ENCODE data around the gene UBXN10. TPM values are rescaled to one million over a fixed set of nuclear protein-coding genes. Genes with fewer than 3 reads are reported as not detected.

Gene UBXN10
- total and polyA plus RNA-seq, 2 of the 8 experiments (the other 6 are each of a cell fraction or from before 2014, with no cell fraction given) = 0.43 to 0.68 TPM

DNA sequence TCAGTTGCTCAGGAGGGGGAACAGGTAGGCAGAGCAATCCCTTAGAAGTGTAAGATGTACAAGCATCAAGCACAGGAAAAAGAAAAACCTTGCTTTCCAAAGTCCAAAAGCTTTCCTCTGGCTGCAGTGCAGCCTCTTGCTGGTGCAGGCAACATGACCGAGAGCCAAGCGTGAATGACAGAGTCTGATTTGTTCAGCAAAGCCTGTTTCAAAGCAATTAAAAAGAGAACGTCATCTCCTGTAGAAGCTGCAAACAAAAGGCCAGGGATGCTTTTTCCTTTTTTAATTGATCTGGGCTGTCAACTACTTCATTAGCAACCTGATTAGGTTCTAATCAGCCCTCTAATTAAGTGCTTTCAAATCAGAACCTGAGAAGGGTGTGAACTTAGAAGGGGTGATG lies 38.6 kb downstream of the UBXN10 start:
- POLR2A ChIA-PET (ENCODE audit: partially characterized antibody) = no interaction called here

More for the DNA sequence above, 38.6 kb downstream of the UBXN10 start:
- Histone ChIP-seq H2BK20ac (ENCODE audit: low read length) (no peak overlapping the region), H3K4me2 (ENCODE audit: insufficient read depth in 1 of 2, low read depth in 2 of 2, low read length in 2 of 2) (no peak overlapping the region), H2BK15ac (ENCODE audit: low read length) (no peak overlapping the region), H4K91ac (replicated peaks; ENCODE audit: insufficient read length, low read length) (no peak overlapping the region), H2BK120ac (replicated peaks; ENCODE audit: low read depth, low read length) (no peak overlapping the region), H3K9me3 (ENCODE audit: insufficient read depth in 2 of 2, low read depth in 1 of 2, low read length in 1 of 2) (no peaks in the 10 kb centered on the region), H4K8ac (ENCODE audit: extremely low read depth, insufficient read depth, low read length) (no peak overlapping the region), H2BK12ac (ENCODE audit: low read depth, low read length) (no peak overlapping the region), H2AFZ (ENCODE audit: low read length) (no peak overlapping the region), H3K79me2 (ENCODE audit: control insufficient read depth in 1 of 2, insufficient read depth in 2 of 2, low read length in 2 of 2) (no peaks in the 10 kb centered on the region), H3K56ac (replicated peaks; ENCODE audit: insufficient read length, low read depth, low read length) (no peak overlapping the region), H3K23me2 (ENCODE audit: low read depth, low read length) (no peaks in the 10 kb centered on the region; the same call in 1 of the 2 replicates), H3K4ac (replicated peaks; ENCODE audit: insufficient read length, low read depth, low read length) (no peak overlapping the region), H3K4me3 (ENCODE audit: extremely low read depth in 1 of 4, insufficient read depth in 2 of 4, low read depth in 3 of 4, low read length in 4 of 4) (no peak overlapping the region), H3K4me1 (replicated peaks in 1 of 4; ENCODE audit: control insufficient read depth in 3 of 4, insufficient read depth in 4 of 4, low read length in 3 of 4) (no peaks in the 10 kb centered on the region), H3K23ac (ENCODE audit: insufficient read length) (no peak overlapping the region), H3K14ac (ENCODE audit: insufficient read length) (no peak overlapping the region), H3K27ac (ENCODE audit: low read depth, low read length) (no peak overlapping the region), H3K18ac (ENCODE audit: extremely low read depth, low read length) (no peak overlapping the region), H2AK5ac (ENCODE audit: low read depth, low read length) (no peak overlapping the region), H4K20me1 (replicated peaks in 1 of 2; ENCODE audit: control insufficient read depth in 1 of 2, insufficient read depth in 2 of 2, low read length in 2 of 2) (no peaks in the 10 kb centered on the region), H3K79me1 (ENCODE audit: low read depth, low read length) (no peaks in the 10 kb centered on the region), H3K36me3 (ENCODE audit: control insufficient read depth in 2 of 4, insufficient read depth in 4 of 4, low read length in 3 of 4) (no peaks in the 10 kb centered on the region), H2BK5ac (ENCODE audit: low read depth, low read length) (no peak overlapping the region), H3K9ac (replicated peaks in 1 of 4; ENCODE audit: extremely low read depth in 1 of 4, low read depth in 3 of 4, low read length in 3 of 4) (no peak overlapping the region), H4K5ac (ENCODE audit: insufficient read length, low read depth, low read length) (no peak overlapping the region), H3K27me3 (replicated peaks in 1 of 4; ENCODE audit: control insufficient read depth in 3 of 4, extremely low read depth in 1 of 4, insufficient read depth in 3 of 4, low read length in 3 of 4) (peaks cover 0 to 7% (median 5%) of the 10 kb centered on the region in 4 experiments; a peak in 3 of 7 replicates)
- TF ChIP-seq, protein P1, sequence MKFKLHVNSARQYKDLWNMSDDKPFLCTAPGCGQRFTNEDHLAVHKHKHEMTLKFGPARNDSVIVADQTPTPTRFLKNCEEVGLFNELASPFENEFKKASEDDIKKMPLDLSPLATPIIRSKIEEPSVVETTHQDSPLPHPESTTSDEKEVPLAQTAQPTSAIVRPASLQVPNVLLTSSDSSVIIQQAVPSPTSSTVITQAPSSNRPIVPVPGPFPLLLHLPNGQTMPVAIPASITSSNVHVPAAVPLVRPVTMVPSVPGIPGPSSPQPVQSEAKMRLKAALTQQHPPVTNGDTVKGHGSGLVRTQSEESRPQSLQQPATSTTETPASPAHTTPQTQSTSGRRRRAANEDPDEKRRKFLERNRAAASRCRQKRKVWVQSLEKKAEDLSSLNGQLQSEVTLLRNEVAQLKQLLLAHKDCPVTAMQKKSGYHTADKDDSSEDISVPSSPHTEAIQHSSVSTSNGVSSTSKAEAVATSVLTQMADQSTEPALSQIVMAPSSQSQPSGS (IDR thresholded peaks at IDR 0.05; ENCODE audit: low read length) = no peak
- no peak for TF ChIP-seq EGR1 (IDR thresholded peaks at IDR 0.05; ENCODE audit: borderline replicate concordance, low read depth, low read length)
- no peak for TF ChIP-seq HDAC2 (IDR thresholded peaks at IDR 0.05; ENCODE audit: borderline replicate concordance in 1 of 2, low read depth in 2 of 2, low read length in 2 of 2)
- TF ChIP-seq EZH2 (IDR thresholded peaks at IDR 0.05; ENCODE audit: low read depth, low read length, severe bottlenecking) = no peak
- no peak for TF ChIP-seq SUZ12 (IDR thresholded peaks at IDR 0.05; ENCODE audit: low read length)
- no peak for TF ChIP-seq CBX8 (IDR thresholded peaks at IDR 0.05; ENCODE audit: borderline replicate concordance, low read depth, low read length)
- TF ChIP-seq SP4 (IDR thresholded peaks at IDR 0.05; ENCODE audit: low read length) = no peak
- no peak for TF ChIP-seq RFX5 (IDR thresholded peaks at IDR 0.05; ENCODE audit: borderline replicate concordance, low read depth, low read length)
- no peak for TF ChIP-seq ZNF274 (IDR thresholded peaks at IDR 0.05; ENCODE audit: borderline replicate concordance, extremely low read depth, low read length)
- TF ChIP-seq PHF8 (conservative IDR thresholded peaks at IDR 0.05; ENCODE audit: low read depth, low read length) = no peak
- CTCF ChIA-PET (ENCODE audit: partially characterized antibody) = interaction anchor here (0.6 to 1.3 kb wide), 5 partner anchors 10 to 120 kb away, joined by 3 read pairs; no protein-coding TSS in a partner anchor
- WGBS, 2 experiments (ENCODE audit: extremely low coverage in 1 of 2, insufficient coverage in 1 of 2, insufficient read length in 1 of 2, insufficient replicate concordance in 2 of 2, low coverage in 1 of 2, low lambda C conversion rate in 2 of 2, missing lambda C conversion rate in 1 of 2) = 64% methylated on average over 3 of the region's 3 CpGs; no CpG with 5 or more reads in 1 of the 2 experiments
- FAIRE-seq (no peak), DNase-seq (ENCODE audit: low read depth in 1 of 2, low spot score in 2 of 2) (no peak)
